ENCODE data around the gene C20orf173.

GRCh38 chr20:35529552-35529951 lies at the start of gene C20orf173:
- TF ChIP-seq POLR2AphosphoS5 (IDR thresholded peaks at IDR 0.05) (no peak), POLR2A (IDR thresholded peaks at IDR 0.05) (no peak)

All from breast epithelium (tissue), 3 donors.